WTC11 (cell line): ENCODE measurements around the gene SNCAIP.

ENCODE experiments used
- AFF4 ChIP-seq: sonication (generic); formaldehyde crosslinking; IDR thresholded peaks from 2 replicates; pipeline ENCODE4 v1.8.1; 2023; ENCODE audit warnings: mild to moderate bottlenecking, missing genetic modification reagents, borderline replicate concordance
- ATF2 ChIP-seq: sonication (generic); formaldehyde crosslinking; IDR thresholded peaks from 2 replicates; pipeline ENCODE4 v1.8.1; 2022; ENCODE audit warnings: low read depth, missing genetic modification reagents, borderline replicate concordance
- ATF6 ChIP-seq: sonication (generic); formaldehyde crosslinking; IDR thresholded peaks from 2 replicates; pipeline ENCODE4 v1.8.1; 2023; ENCODE audit warnings: mild to moderate bottlenecking, missing genetic modification reagents
- CREB1 ChIP-seq: sonication (generic); formaldehyde crosslinking; IDR thresholded peaks from 2 replicates; pipeline ENCODE4 v1.8.0; 2023; ENCODE audit warnings: mild to moderate bottlenecking, missing genetic modification reagents
- CREM ChIP-seq: sonication (generic); formaldehyde crosslinking; IDR thresholded peaks from 2 replicates; pipeline ENCODE4 v1.8.1; 2022; ENCODE audit warnings: mild to moderate bottlenecking, missing genetic modification reagents, moderate library complexity
- CTCF ChIP-seq: fragments of 200-600 bp; IDR thresholded peaks from 2 replicates; pipeline ENCODE4 v1.8.0; 2022; ENCODE audit warnings: antibody characterized with exemption
- ETV6 ChIP-seq: sonication (generic); formaldehyde crosslinking; IDR thresholded peaks from 2 replicates; pipeline ENCODE4 v1.8.1; 2022; ENCODE audit warnings: mild to moderate bottlenecking, missing genetic modification reagents
- FOXJ3 ChIP-seq: sonication (generic); formaldehyde crosslinking; IDR thresholded peaks from 2 replicates; pipeline ENCODE4 v1.9.0; 2021; ENCODE audit warnings: missing genetic modification reagents, mild to moderate bottlenecking, borderline replicate concordance
- MAX ChIP-seq: sonication (generic); formaldehyde crosslinking; IDR thresholded peaks from 2 replicates; pipeline ENCODE4 v1.8.0; 2022; ENCODE audit warnings: mild to moderate bottlenecking, missing genetic modification reagents
- NFE2L1 ChIP-seq: sonication (generic); formaldehyde crosslinking; IDR thresholded peaks from 2 replicates; pipeline ENCODE4 v1.8.1; 2023; ENCODE audit warnings: missing genetic modification reagents
- SP1 ChIP-seq: sonication (generic); formaldehyde crosslinking; conservative IDR thresholded peaks from 2 replicates; pipeline ENCODE4 v1.8.1; 2022; ENCODE audit warnings: missing genetic modification reagents
- ZNF281 ChIP-seq: sonication (generic); formaldehyde crosslinking; IDR thresholded peaks from 2 replicates; pipeline ENCODE4 v1.8.0; 2023; ENCODE audit warnings: mild to moderate bottlenecking, missing genetic modification reagents

- TF ChIP-seq CTCF, result no peak
- TF ChIP-seq AFF4 (CRISPR knock-in tag), result no peak
- no peak for TF ChIP-seq CREB1 (CRISPR knock-in tag)
- no peak for TF ChIP-seq NFE2L1 (CRISPR knock-in tag)
- TF ChIP-seq MAX (CRISPR knock-in tag), result no peak
- no peak for TF ChIP-seq FOXJ3
- TF ChIP-seq CREM (CRISPR knock-in tag), result no peak
- no peak for TF ChIP-seq ATF2 (CRISPR knock-in tag)
- no peak for TF ChIP-seq ETV6
- no peak for TF ChIP-seq ZNF281 (CRISPR knock-in tag)
- no peak for TF ChIP-seq SP1 (CRISPR knock-in tag)
- no peak for TF ChIP-seq ATF6 (CRISPR knock-in tag)
Observed at GRCh38 chr5:122355324-122355723, 43.3 kb downstream of the SNCAIP start.
